Colonic mucosa (tissue), 4 donors: ENCODE data around the gene DNAJC11. TPM values are rescaled to one million over a fixed set of nuclear protein-coding genes. Genes with fewer than 3 reads are reported as not detected.

Source experiments
- DNase-seq: peaks from one replicate; pipeline ENCODE4 v3.0.0-alpha.2; 2020
- H3K27ac ChIP-seq: fragments of 200-600 bp; one replicate; pipeline ENCODE4 v1.8.0; 2021
- H3K27me3 ChIP-seq: fragments of 200-600 bp; one replicate; pipeline ENCODE4 v1.8.0; 2021
- H3K36me3 ChIP-seq: fragments of 200-600 bp; one replicate; pipeline ENCODE4 v1.8.0; 2021
- H3K4me1 ChIP-seq: fragments of 200-600 bp; one replicate; pipeline ENCODE4 v1.8.0; 2021; ENCODE audit warnings: mild to moderate bottlenecking
- H3K4me3 ChIP-seq: fragments of 200-600 bp; one replicate; pipeline ENCODE4 v1.8.0; 2021
- H3K9ac ChIP-seq, 2 donors: one replicate each; pipeline ENCODE4 v1.7.0; 2013; ENCODE audit warnings: control low read depth in 2 of 2, low read depth in 2 of 2, low read length in 2 of 2
- H3K9me3 ChIP-seq: fragments of 200-600 bp; one replicate; pipeline ENCODE4 v1.8.0; 2021
- CTCF ChIP-seq: fragments of 200-600 bp; IDR thresholded peaks from one replicate; pipeline ENCODE4 v1.8.0; 2022; ENCODE audit warnings: antibody characterized with exemption, mild to moderate bottlenecking
- intact Hi-C: fragments of 100-400 bp; cut with DNase I; formaldehyde crosslinking; loops from one replicate; pipeline ENCODE4 v1.14.1; 2022
- total RNA-seq, 2 donors: library from RNA; stranded (reverse); fragmentation: NEBNext Ultra II Directional in 1 of 2; extraction: Animal tissue kit (Norgen Biotek cat#: 25700) in 1 of 2; gene quantifications; one replicate each; pipeline ENCODE4 v1.2.1, GENCODE V29; 2021
- donor health status: healthy.
- donor health status: DM: no; HTN: no; CAD: no.
- donor health status: DM: no; HTN: no; CAD: no.

DNAJC11 gene
- total RNA-seq, 2 donors from 2014 or later = 70.1 to 107 TPM

GRCh38 chr1:6692956-6693355 lies 8.7 kb downstream of the DNAJC11 start:
- H3K27me3 ChIP-seq = no peaks in the 10 kb centered on the region
- H3K27ac ChIP-seq = no peak overlapping the region
- H3K9ac ChIP-seq = no peak overlapping the region
- H3K36me3 ChIP-seq = no peaks in the 10 kb centered on the region
- intact Hi-C loops = no loop called here
- DNase-seq = no peak
- TF ChIP-seq CTCF = no peak
- H3K4me1 ChIP-seq = no peaks in the 10 kb centered on the region
- no peak overlapping the region for H3K4me3 ChIP-seq
- no peaks in the 10 kb centered on the region for H3K9me3 ChIP-seq

- DNase-seq = no peak
- intact Hi-C loops = no loop called here
- H3K9ac ChIP-seq = no peak overlapping the region
- no peaks in the 10 kb centered on the region for H3K36me3 ChIP-seq
- no peaks in the 10 kb centered on the region for H3K9me3 ChIP-seq
- no peak overlapping the region for H3K4me3 ChIP-seq
- no peak overlapping the region for H3K27ac ChIP-seq
- no peak for TF ChIP-seq CTCF
- no peaks in the 10 kb centered on the region for H3K27me3 ChIP-seq
- no peaks in the 10 kb centered on the region for H3K4me1 ChIP-seq
Observed at GRCh38 chr1:6691507-6691906, 10.1 kb downstream of the DNAJC11 start.

GRCh38 chr1:6690186-6690585 lies 11.4 kb downstream of the DNAJC11 start:
- no peaks in the 10 kb centered on the region for H3K36me3 ChIP-seq
- no peaks in the 10 kb centered on the region for H3K4me1 ChIP-seq
- no peak overlapping the region for H3K4me3 ChIP-seq
- no peak for DNase-seq
- intact Hi-C loops = no loop called here
- TF ChIP-seq CTCF = no peak
- no peak overlapping the region for H3K9ac ChIP-seq
- no peaks in the 10 kb centered on the region for H3K27me3 ChIP-seq
- no peak overlapping the region for H3K27ac ChIP-seq
- no peaks in the 10 kb centered on the region for H3K9me3 ChIP-seq

GRCh38 chr1:6688757-6689156 lies 12.9 kb downstream of the DNAJC11 start:
- TF ChIP-seq CTCF = no peak
- H3K9me3 ChIP-seq = no peaks in the 10 kb centered on the region
- intact Hi-C loops = no loop called here
- no peaks in the 10 kb centered on the region for H3K36me3 ChIP-seq
- no peak for DNase-seq
- no peaks in the 10 kb centered on the region for H3K27me3 ChIP-seq
- no peak overlapping the region for H3K4me3 ChIP-seq
- no peak overlapping the region for H3K9ac ChIP-seq
- H3K4me1 ChIP-seq = no peaks in the 10 kb centered on the region
- no peak overlapping the region for H3K27ac ChIP-seq

- Histone ChIP-seq H3K4me3 (no peak overlapping the region), H3K9ac (no peak overlapping the region), H3K36me3 (no peaks in the 10 kb centered on the region), H3K27ac (no peak overlapping the region), H3K9me3 (no peaks in the 10 kb centered on the region), H3K4me1 (no peaks in the 10 kb centered on the region), H3K27me3 (no peaks in the 10 kb centered on the region)
- DNase-seq = no peak
- TF ChIP-seq CTCF = no peak
- intact Hi-C loops = no loop called here
Observed at GRCh38 chr1:6688001-6688400, 13.6 kb downstream of the DNAJC11 start.

- TF ChIP-seq CTCF = no peak
- no peak for DNase-seq
- intact Hi-C loops = no loop called here
- H3K9ac ChIP-seq = no peak overlapping the region
- no peaks in the 10 kb centered on the region for H3K36me3 ChIP-seq
- H3K4me3 ChIP-seq = no peak overlapping the region
- no peak overlapping the region for H3K27ac ChIP-seq
- no peaks in the 10 kb centered on the region for H3K4me1 ChIP-seq
- no peaks in the 10 kb centered on the region for H3K9me3 ChIP-seq
- H3K27me3 ChIP-seq = no peaks in the 10 kb centered on the region
Observed at GRCh38 chr1:6686294-6686693, 15.3 kb downstream of the DNAJC11 start.
